Neural progenitor cell (in vitro differentiated cells): Measurements from ENCODE around the gene CHD1. TPM values are rescaled to one million over a fixed set of nuclear protein-coding genes. Genes with fewer than 3 reads are reported as not detected.

Experiments
- DNase-seq: peaks from one replicate; pipeline ENCODE4 v3.0.0-alpha.2; 2016; ENCODE audit warnings: low spot score
- H2AFZ ChIP-seq: fragments of 200-600 bp; sonication (generic); replicated peaks from 2 replicates; pipeline ENCODE4 v1.6.1; 2016; ENCODE audit warnings: antibody characterized with exemption
- H3F3A ChIP-seq: fragments of 200-600 bp; sonication (generic); 2 replicates; pipeline ENCODE4 v1.6.1; 2016; ENCODE audit warnings: antibody characterized with exemption, low read depth
- H3K27ac ChIP-seq: fragments of 200-600 bp; sonication (generic); 2 replicates; pipeline ENCODE4 v1.5.1; 2016; ENCODE audit warnings: mild to moderate bottlenecking
- H3K27me3 ChIP-seq: fragments of 200-600 bp; sonication (generic); 2 replicates; pipeline ENCODE4 v1.6.1; 2016; ENCODE audit warnings: mild to moderate bottlenecking, moderate library complexity
- H3K36me3 ChIP-seq: fragments of 200-600 bp; sonication (generic); 2 replicates; pipeline ENCODE4 v1.5.1; 2016
- H3K4me1 ChIP-seq: fragments of 200-600 bp; sonication (generic); 2 replicates; pipeline ENCODE4 v1.6.1; 2016; ENCODE audit warnings: mixed run types
- H3K4me2 ChIP-seq: fragments of 200-600 bp; sonication (generic); 2 replicates; pipeline ENCODE4 v1.6.1; 2016
- H3K4me3 ChIP-seq: fragments of 200-600 bp; sonication (generic); 2 replicates; pipeline ENCODE4 v1.5.1; 2016
- H3K79me2 ChIP-seq: fragments of 200-600 bp; sonication (generic); 2 replicates; pipeline ENCODE4 v1.6.1; 2016; ENCODE audit warnings: low read depth
- H3K9ac ChIP-seq: fragments of 200-600 bp; sonication (generic); 2 replicates; pipeline ENCODE4 v1.6.1; 2016
- H3K9me3 ChIP-seq: fragments of 200-600 bp; sonication (generic); 2 replicates; pipeline ENCODE4 v1.5.1; 2016; ENCODE audit warnings: low read depth
- H4K20me1 ChIP-seq: fragments of 200-600 bp; sonication (generic); 2 replicates; pipeline ENCODE4 v1.6.1; 2016; ENCODE audit warnings: low read depth
- H3K27ac Mint-ChIP-seq: 3 replicates; pipeline ENCODE4 v1.8.0; 2021; ENCODE audit warnings: mixed read lengths
- H3K27me3 Mint-ChIP-seq: 2 replicates; pipeline ENCODE4 v1.8.0; 2022; ENCODE audit warnings: low read depth, mild to moderate bottlenecking, inconsistent platforms, moderate library complexity, mixed read lengths; ENCODE audit not compliant: insufficient read depth
- H3K36me3 Mint-ChIP-seq: 3 replicates; pipeline ENCODE4 v1.8.0; 2021; ENCODE audit warnings: mixed read lengths
- H3K4me1 Mint-ChIP-seq: 3 replicates; pipeline ENCODE4 v1.8.0; 2021; ENCODE audit warnings: mixed read lengths
- H3K4me3 Mint-ChIP-seq: 3 replicates; pipeline ENCODE4 v1.8.0; 2021; ENCODE audit warnings: mild to moderate bottlenecking, moderate library complexity, mixed read lengths
- H3K9me3 Mint-ChIP-seq: 3 replicates; pipeline ENCODE4 v1.8.0; 2020; ENCODE audit warnings: mixed read lengths
- CTCF ChIP-seq: fragments of 200-600 bp; sonication (generic); IDR thresholded peaks from 2 replicates; pipeline ENCODE4 v1.5.1; 2017; ENCODE audit warnings: antibody characterized with exemption, mild to moderate bottlenecking
- EZH2 ChIP-seq: fragments of 200-600 bp; sonication (generic); IDR thresholded peaks from 2 replicates; pipeline ENCODE4 v1.6.1; 2017; ENCODE audit warnings: antibody characterized with exemption, mild to moderate bottlenecking, moderate library complexity
- EZH2phosphoT487 ChIP-seq: fragments of 200-600 bp; sonication (generic); IDR thresholded peaks from 2 replicates; pipeline ENCODE4 v1.6.1; 2017; ENCODE audit warnings: antibody characterized with exemption
- total RNA-seq: library from RNA; depleted of rRNA; stranded (reverse); fragments of >200 nt; gene quantifications from 2 replicates; pipeline ENCODE4 v1.2.3, GENCODE V29; 2015; ENCODE audit warnings: low replicate concordance

The CHD1 gene
- total RNA-seq, 1 donor from 2014 or later, result 198 TPM

DNA sequence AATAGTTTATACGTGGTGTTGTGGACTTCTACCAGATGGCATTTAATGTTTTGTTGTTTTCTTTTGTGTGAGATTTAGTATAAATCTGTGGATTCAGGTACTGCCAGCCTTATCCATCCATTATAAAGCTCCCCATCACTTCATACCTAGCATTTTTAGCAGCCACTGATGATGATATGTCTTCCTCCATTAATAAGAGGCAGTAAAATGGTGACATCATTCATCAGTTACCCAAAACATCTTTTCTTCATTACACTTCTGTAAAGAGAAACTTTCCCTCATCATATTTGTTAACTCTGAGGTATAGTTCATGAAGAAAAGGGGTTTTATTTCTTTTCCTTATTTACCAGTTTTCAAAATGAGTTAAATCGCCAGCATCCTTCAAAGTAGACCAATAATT is 19.4 kb downstream of the CHD1 start:
- Histone ChIP-seq H3K4me3 (no peak overlapping the region), H3K27ac (no peak overlapping the region), H3K4me1 (peaks cover 14% of the 10 kb centered on the region), H3F3A (peaks cover 18% of the 10 kb centered on the region), H2AFZ (no peak overlapping the region), H3K9me3 (no peaks in the 10 kb centered on the region), H3K9ac (no peak overlapping the region), H3K4me2 (no peak overlapping the region), H3K27me3 (no peaks in the 10 kb centered on the region), H3K36me3 (peaks cover 8% of the 10 kb centered on the region), H3K79me2 (peaks cover 100% of the 10 kb centered on the region), H4K20me1 (peaks cover 89% of the 10 kb centered on the region)
- Mint-ChIP-seq H3K4me3 (no peak overlapping the region), H3K27me3 (no peaks in the 10 kb centered on the region), H3K4me1 (peaks cover 14% of the 10 kb centered on the region), H3K27ac (no peak overlapping the region), H3K9me3 (no peaks in the 10 kb centered on the region), H3K36me3 (peaks cover 8% of the 10 kb centered on the region)
- DNase-seq, result no peak
- no peak for TF ChIP-seq EZH2phosphoT487
- TF ChIP-seq CTCF, result no peak
- TF ChIP-seq EZH2, result no peak

DNA sequence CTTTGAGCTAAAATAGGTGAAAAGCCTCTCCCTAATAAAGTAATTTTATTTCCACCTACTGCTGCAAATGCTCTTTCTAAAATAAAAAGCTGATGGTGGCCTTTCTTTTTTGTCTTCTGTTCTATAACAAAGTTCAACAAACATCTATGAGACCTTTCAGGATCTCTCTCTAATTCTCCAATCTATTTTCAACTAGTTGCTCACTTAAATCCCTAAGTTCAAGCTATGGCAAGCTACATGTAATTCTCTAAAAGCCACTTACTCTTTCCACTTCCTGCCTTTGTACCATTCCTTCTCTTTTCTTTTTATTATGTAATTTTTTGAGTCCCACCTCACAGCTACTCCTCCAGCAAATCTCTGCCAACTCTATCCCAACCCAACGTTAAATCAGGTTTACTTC is 20.9 kb downstream of the CHD1 start:
- DNase-seq, result no peak
- TF ChIP-seq EZH2 (no peak), CTCF (no peak), EZH2phosphoT487 (no peak)
- H3K27me3 ChIP-seq, result no peaks in the 10 kb centered on the region
- H3K79me2 ChIP-seq, result peaks cover 100% of the 10 kb centered on the region
- H3F3A ChIP-seq, result peaks cover 18% of the 10 kb centered on the region
- H3K4me3 ChIP-seq, result no peak overlapping the region
- no peaks in the 10 kb centered on the region for H3K9me3 ChIP-seq
- no peak overlapping the region for H3K27ac Mint-ChIP-seq
- H3K4me1 Mint-ChIP-seq, result peaks cover 14% of the 10 kb centered on the region
- peaks cover 19% of the 10 kb centered on the region for H3K36me3 ChIP-seq
- H4K20me1 ChIP-seq, result peaks cover 77% of the 10 kb centered on the region
- peak overlapping the region; percentile 41 for H3K27ac ChIP-seq
- peaks cover 4% of the 10 kb centered on the region for H3K36me3 Mint-ChIP-seq
- H3K9me3 Mint-ChIP-seq, result no peaks in the 10 kb centered on the region
- no peak overlapping the region for H3K4me3 Mint-ChIP-seq
- no peaks in the 10 kb centered on the region for H3K27me3 Mint-ChIP-seq
- no peak overlapping the region for H3K4me2 ChIP-seq
- H3K9ac ChIP-seq, result no peak overlapping the region
- no peak overlapping the region for H2AFZ ChIP-seq
- peaks cover 14% of the 10 kb centered on the region for H3K4me1 ChIP-seq

GRCh38 chr5:98906756-98907355 is 22.0 kb downstream of the CHD1 start:
- H3K36me3 Mint-ChIP-seq, result peaks cover 7% of the 10 kb centered on the region
- H3K4me1 Mint-ChIP-seq, result peaks cover 10% of the 10 kb centered on the region
- H3K4me3 Mint-ChIP-seq, result no peak overlapping the region
- H3K79me2 ChIP-seq, result peaks cover 100% of the 10 kb centered on the region
- H3K9me3 ChIP-seq, result no peaks in the 10 kb centered on the region
- H3K27ac ChIP-seq, result no peak overlapping the region
- no peaks in the 10 kb centered on the region for H3K27me3 Mint-ChIP-seq
- peaks cover 8% of the 10 kb centered on the region for H3K4me1 ChIP-seq
- H3K4me3 ChIP-seq, result no peak overlapping the region
- no peak overlapping the region for H2AFZ ChIP-seq
- peaks cover 20% of the 10 kb centered on the region for H3F3A ChIP-seq
- TF ChIP-seq CTCF (no peak), EZH2phosphoT487 (no peak), EZH2 (no peak)
- H3K9me3 Mint-ChIP-seq, result no peaks in the 10 kb centered on the region
- no peak overlapping the region for H3K27ac Mint-ChIP-seq
- no peak overlapping the region for H3K9ac ChIP-seq
- peaks cover 66% of the 10 kb centered on the region for H4K20me1 ChIP-seq
- no peaks in the 10 kb centered on the region for H3K27me3 ChIP-seq
- no peak overlapping the region for H3K4me2 ChIP-seq
- no peak for DNase-seq
- H3K36me3 ChIP-seq, result peaks cover 29% of the 10 kb centered on the region
